Endothelial cell of umbilical vein (primary cell): ENCODE data around the gene DDX42. TPM values are rescaled to one million over a fixed set of nuclear protein-coding genes. Genes with fewer than 3 reads are reported as not detected.

Experiments
- BruUV-seq: library from RNA; stranded (reverse); fragments of 400-500 nt; replicated peaks from 2 replicates; lab custom pipeline; 2021; lab: Mats Ljungman, UMichigan
- CTCF ChIA-PET: fragments of 300-600, 350-600 bp; sonication (Branson Sonifier 250); formaldehyde crosslinking; loops from one replicate; lab custom pipeline; 2021; ENCODE audit warnings: antibody characterized with exemption, inconsistent platforms; lab: Charles Lee
- POLR2A ChIA-PET: fragments of 300-600, 350-600 bp; sonication (Branson Sonifier 250); formaldehyde crosslinking; loops from one replicate; lab custom pipeline; 2021; ENCODE audit warnings: antibody characterized with exemption, inconsistent platforms; lab: Charles Lee
- DNase-seq: peaks from one replicate; pipeline ENCODE4 v3.0.0-alpha.2; 2011; ENCODE audit warnings: low read depth, low spot score
- FAIRE-seq: peaks from 2 replicates; lab custom pipeline; 2011; peaks lifted over from hg19 to GRCh38; lab: Jason Lieb, UNC
- H2AFZ ChIP-seq: 2 replicates; pipeline ENCODE4 v1.6.0; 2012; ENCODE audit warnings: low read depth, low read length, control low read depth, inconsistent platforms
- H3K27ac ChIP-seq: 2 replicates; pipeline ENCODE4 v1.5.1; 2011; ENCODE audit warnings: low read depth, mild to moderate bottlenecking, control low read depth, low read length, moderate library complexity; ENCODE audit not compliant: insufficient read depth
- H3K27me3 ChIP-seq, 2 experiments: 2 replicates each; pipeline versions ENCODE4 v1.6.0 to v1.6.1; 2011; ENCODE audit warnings: low read length in 2 of 2, mixed read lengths in 1 of 2; ENCODE audit not compliant: control insufficient read depth in 2 of 2, insufficient read depth in 2 of 2
- H3K36me3 ChIP-seq, 2 experiments: 2 replicates in 1 of 2; 3 replicates in 1 of 2; pipeline ENCODE4 v1.5.1; 2011; ENCODE audit warnings: low read length in 2 of 2, mild to moderate bottlenecking in 1 of 2, moderate library complexity in 1 of 2; ENCODE audit not compliant: control insufficient read depth in 2 of 2, insufficient read depth in 2 of 2; ENCODE audit errors: extremely low read depth in 1 of 2
- H3K4me1 ChIP-seq: 3 replicates; pipeline ENCODE4 v1.5.1; 2011; ENCODE audit warnings: mild to moderate bottlenecking, low read length; ENCODE audit not compliant: control insufficient read depth, insufficient read depth; ENCODE audit errors: extremely low read depth
- H3K4me2 ChIP-seq: 2 replicates; pipeline ENCODE4 v1.6.1; 2011; ENCODE audit warnings: low read length, control low read depth, mixed read lengths; ENCODE audit not compliant: insufficient read depth
- H3K4me3 ChIP-seq, 3 experiments: fragments of 200-600 bp in 1 of 3; sonication (generic), shearing (Covaris generic) in 1 of 3; replicated peaks in 1 of 3; 2 replicates each; pipeline ENCODE4 v1.5.1; 2011 to 2016; ENCODE audit warnings: control low read depth in 3 of 3, low read length in 3 of 3, mild to moderate bottlenecking in 2 of 3, inconsistent platforms in 1 of 3, low read depth in 1 of 3, moderate library complexity in 1 of 3; ENCODE audit not compliant: insufficient read depth in 1 of 3
- H3K79me2 ChIP-seq: 2 replicates; pipeline ENCODE4 v1.6.0; 2012; ENCODE audit warnings: low read length, inconsistent platforms; ENCODE audit not compliant: control insufficient read depth, insufficient read depth
- H3K9ac ChIP-seq: replicated peaks from 2 replicates; pipeline ENCODE3; 2011; ENCODE audit warnings: low read length, control low read depth; ENCODE audit not compliant: insufficient read depth; ENCODE audit errors: extremely low read depth
- H3K9me1 ChIP-seq: replicated peaks from 3 replicates; pipeline ENCODE4 v1.6.0; 2011; ENCODE audit warnings: mild to moderate bottlenecking, low read length; ENCODE audit not compliant: control insufficient read depth, insufficient read depth; ENCODE audit errors: extremely low read depth
- H3K9me3 ChIP-seq: replicated peaks from 2 replicates; pipeline ENCODE4 v1.5.1; 2012; ENCODE audit warnings: low read length, inconsistent platforms; ENCODE audit not compliant: control insufficient read depth, insufficient read depth
- H4K20me1 ChIP-seq: replicated peaks from 2 replicates; pipeline ENCODE3; 2011; ENCODE audit warnings: mild to moderate bottlenecking, low read length; ENCODE audit not compliant: control insufficient read depth, insufficient read depth; ENCODE audit errors: extremely low read depth
- FOS ChIP-seq: IDR thresholded peaks from 2 replicates; pipeline ENCODE4 v1.6.1; 2011; ENCODE audit warnings: mild to moderate bottlenecking, low read length, moderate library complexity, borderline replicate concordance; ENCODE audit not compliant: insufficient read depth
- GATA2 ChIP-seq: IDR thresholded peaks from 2 replicates; pipeline ENCODE4 v1.7.0; 2011; ENCODE audit warnings: low read depth, mild to moderate bottlenecking, moderate library complexity, mixed read lengths, low read length; ENCODE audit not compliant: insufficient read length, insufficient read depth
- MAX ChIP-seq: IDR thresholded peaks from 2 replicates; pipeline ENCODE4 v1.6.1; 2011; ENCODE audit not compliant: insufficient read depth, insufficient read length
- POLR2A ChIP-seq: IDR thresholded peaks from 2 replicates; pipeline ENCODE4 v1.6.1; 2012; ENCODE audit warnings: low read depth, mild to moderate bottlenecking, control low read depth, low read length
- POLR2AphosphoS5 ChIP-seq: IDR thresholded peaks from 2 replicates; pipeline ENCODE4 v1.6.1; 2012; ENCODE audit warnings: low read depth, mild to moderate bottlenecking, control low read depth, low read length, moderate library complexity; ENCODE audit not compliant: insufficient read depth
- dilution Hi-C: fragments of 300-500 bp; cut with MboI; formaldehyde crosslinking; loops from one replicate; pipeline ENCODE4 v1.15.0; 2019; ENCODE audit warnings: low sequenced_read_pairs; ENCODE audit not compliant: extremely low pct_ligation_motif_present
- intact Hi-C: fragments of 100-400 bp; cut with micrococcal nuclease; formaldehyde crosslinking; loops from one replicate; pipeline ENCODE4 v1.10.0; 2022
- polyA plus RNA-seq, 4 experiments: library from polyadenylated mRNA; depleted of rRNA in 3 of 4; stranded (reverse) in 3 of 4; unstranded in 1 of 4; fragments of >200 nt; gene quantifications; 2 replicates each; pipeline versions ENCODE4 v1.2.1 to v1.2.3, GENCODE V29; 2011 to 2012; ENCODE audit warnings: missing spikeins in 1 of 4
- total RNA-seq: library from RNA; stranded (reverse); gene quantifications from 2 replicates; pipeline ENCODE4 v1.2.3, GENCODE V29; 2021

Gene DDX42
- total and polyA plus RNA-seq, 2 donors (not counting 3 experiments of a cell fraction or from before 2014, with no cell fraction given), result 48.1 to 124 TPM

GRCh38 chr17:63816669-63817068 is 42.7 kb downstream of the DDX42 start:
- Histone ChIP-seq H4K20me1 (no peaks in the 10 kb centered on the region), H2AFZ (no peak overlapping the region), H3K9me1 (no peaks in the 10 kb centered on the region), H3K79me2 (peaks cover 7% of the 10 kb centered on the region), H3K9me3 (no peaks in the 10 kb centered on the region), H3K4me2 (no peak overlapping the region), H3K36me3 (peaks cover 61 to 69% of the 10 kb centered on the region in 2 experiments), H3K4me3 (no peak overlapping the region), H3K9ac (no peak overlapping the region), H3K27me3 (no peaks in the 10 kb centered on the region), H3K27ac (no peak overlapping the region), H3K4me1 (no peaks in the 10 kb centered on the region)
- ChIA-PET POLR2A (no interaction called here), CTCF (interaction anchor here (1.3 kb wide), 2 partner anchors 27 to 40 kb away, joined by 3 to 5 read pairs; no protein-coding TSS in a partner anchor)
- intact Hi-C loops (no loop called here), dilution Hi-C loops (no loop called here)
- peak; percentile 18 for FAIRE-seq
- DNase-seq, result no peak
- TF ChIP-seq FOS, result no peak
- TF ChIP-seq POLR2A, result no peak
- TF ChIP-seq POLR2AphosphoS5, result no peak
- no peak for TF ChIP-seq MAX
- BruUV-seq, result no TSS peak

GRCh38 chr17:63817736-63818385 is 43.9 kb downstream of the DDX42 start:
- BruUV-seq, result no TSS peak
- Histone ChIP-seq H3K79me2 (peaks cover 7% of the 10 kb centered on the region), H3K27me3 (no peaks in the 10 kb centered on the region), H4K20me1 (no peaks in the 10 kb centered on the region), H2AFZ (no peak overlapping the region), H3K36me3 (peaks cover 65 to 71% of the 10 kb centered on the region in 2 experiments), H3K9me1 (no peaks in the 10 kb centered on the region), H3K27ac (no peak overlapping the region), H3K4me1 (no peaks in the 10 kb centered on the region), H3K9me3 (no peaks in the 10 kb centered on the region), H3K4me2 (no peak overlapping the region), H3K9ac (no peak overlapping the region), H3K4me3 (no peak overlapping the region)
- CTCF ChIA-PET, result no interaction called here
- DNase-seq, result no peak
- POLR2A ChIA-PET, result no interaction called here
- intact Hi-C loops (no loop called here), dilution Hi-C loops (no loop called here)
- TF ChIP-seq POLR2AphosphoS5 (no peak), GATA2 (no peak), POLR2A (no peak)
- FAIRE-seq, result no peak
